ENCODE data around the gene NUP210L. TPM values are rescaled to one million over a fixed set of nuclear protein-coding genes. Genes with fewer than 3 reads are reported as not detected.
A peak's percentile ranks its signal among the peaks of the same experiment; 100 is the strongest.

Gene NUP210L
- total and polyA plus RNA-seq, 9 of the 15 experiments (the other 6 are each of a cell fraction or from before 2014, with no cell fraction given), result 0.01 to 0.04 TPM; not detected in 7

- TF ChIP-seq THAP7 (CRISPR knock-in tag; IDR thresholded peaks at IDR 0.05) (0 out of 2 replicates have a peak, but pooled peaks have one; percentile 25), ZNF253 (CRISPR knock-in tag; conservative IDR thresholded peaks at IDR 0.05) (no peak), ZNF449 (CRISPR knock-in tag; IDR thresholded peaks at IDR 0.05) (no peak), THRA (IDR thresholded peaks at IDR 0.05) (no peak), CBX2 (IDR thresholded peaks at IDR 0.05; ENCODE audit: insufficient read depth, low read length, poor library complexity, severe bottlenecking) (no peak), DLX4 (CRISPR knock-in tag; IDR thresholded peaks at IDR 0.05) (no peak)
These were observed 181.8 kb downstream of the NUP210L start (continued) for GRCh38 chr1:153973071-153973470.

GRCh38 chr1:153970346-153970745 lies 184.5 kb downstream of the NUP210L start:
- POLR2A ChIA-PET, result interaction anchor here (0.6 to 1.2 kb wide), 3 partner anchors 20 to 48 kb away, joined by 3 to 4 read pairs (median 3); partner anchors contain the start of genes GATAD2B and RPS27
- FAIRE-seq (no peak), DNase-seq (ENCODE audit: extremely low read depth in 1 of 4, low spot score in 3 of 4) (no peak), ATAC-seq (no peak)
- H3K9me3 ChIP-seq (replicated peaks; ENCODE audit: control insufficient read depth, insufficient read depth, low read depth, low read length), result no peaks in the 10 kb centered on the region
- no peaks in the 10 kb centered on the region for H3K27me3 ChIP-seq (ENCODE audit: control insufficient read depth in 2 of 2, insufficient read depth in 2 of 2, low read length in 2 of 2)
- in situ Hi-C loops (cut with MboI) (no loop called here), intact Hi-C loops (cut with micrococcal nuclease) (no loop called here)
- WGBS (ENCODE audit: insufficient coverage, low coverage, missing lambda C conversion rate), result 69% methylated on average over 2 of the region's 2 CpGs
- peaks cover 23% of the 10 kb centered on the region for H3K79me2 ChIP-seq (ENCODE audit: control insufficient read depth, insufficient read depth, low read length)
- BruUV-seq (replicated peaks), result no TSS peak
- peaks cover 24% of the 10 kb centered on the region for H3K36me3 ChIP-seq (ENCODE audit: control insufficient read depth, insufficient read depth, low read length)
- CTCF ChIA-PET (ENCODE audit: low intra/inter-chr PET ratio), result no interaction called here
- H3K4me1 ChIP-seq (replicated peaks in 1 of 2; ENCODE audit: control insufficient read depth in 2 of 2, insufficient read depth in 2 of 2, low read length in 2 of 2), result peaks cover 5 to 7% of the 10 kb centered on the region in 2 experiments; a peak in 4 of 5 replicates
- no peaks in the 10 kb centered on the region for H3K9me1 ChIP-seq (ENCODE audit: control insufficient read depth, insufficient read depth, low read length)
- no peak overlapping the region for H2AFZ ChIP-seq (ENCODE audit: low read depth, low read length)
- no peak overlapping the region for H3K27ac ChIP-seq (ENCODE audit: extremely low read depth, low read depth, low read length)
- H3K9ac ChIP-seq (ENCODE audit: insufficient read depth in 1 of 2, low read depth in 2 of 2, low read length in 2 of 2), result no peak overlapping the region
- no peak overlapping the region for H3K4me2 ChIP-seq (ENCODE audit: insufficient read depth, low read length)
- no peaks in the 10 kb centered on the region for H4K20me1 ChIP-seq (replicated peaks; ENCODE audit: control insufficient read depth, insufficient read depth, low read length)
- no peak overlapping the region for H3K4me3 ChIP-seq
- TF ChIP-seq CREM (IDR thresholded peaks at IDR 0.05; ENCODE audit: low read depth) (no peak), GABPB2 (CRISPR knock-in tag; conservative IDR thresholded peaks at IDR 0.05) (no peak), ZEB2 (IDR thresholded peaks at IDR 0.05) (no peak), UBTF (IDR thresholded peaks at IDR 0.05; ENCODE audit: borderline replicate concordance in 1 of 2, low read depth in 2 of 2, low read length in 2 of 2) (no peak), HCFC1 (IDR thresholded peaks at IDR 0.05; ENCODE audit: low read depth, low read length) (no peak), ZNF655 (CRISPR knock-in tag; IDR thresholded peaks at IDR 0.05) (no peak), HIVEP1 (CRISPR knock-in tag; IDR thresholded peaks at IDR 0.05) (no peak), SRF (CRISPR knock-in tag; IDR thresholded peaks at IDR 0.05) (no peak)

Measured in K562 (cell line).